Suprapubic skin (tissue), 3 donors: ENCODE results near the gene ZNF830.

ENCODE experiments used
- EP300 ChIP-seq: sonication (generic); formaldehyde crosslinking; IDR thresholded peaks from one replicate; pipeline ENCODE4 v1.6.1; 2017; ENCODE audit warnings: antibody characterized with exemption
- TF ChIP-seq, protein P1 (sequence below), 2 donors: fragments of 200-600 bp in 1 of 2; fragments of 450-650 bp in 1 of 2; sonication (generic) in 1 of 2; IDR thresholded peaks; one replicate each; pipeline ENCODE4 v1.5.1; 2016 to 2019; ENCODE audit warnings: antibody characterized with exemption in 2 of 2, mild to moderate bottlenecking in 1 of 2, moderate library complexity in 1 of 2

DNA sequence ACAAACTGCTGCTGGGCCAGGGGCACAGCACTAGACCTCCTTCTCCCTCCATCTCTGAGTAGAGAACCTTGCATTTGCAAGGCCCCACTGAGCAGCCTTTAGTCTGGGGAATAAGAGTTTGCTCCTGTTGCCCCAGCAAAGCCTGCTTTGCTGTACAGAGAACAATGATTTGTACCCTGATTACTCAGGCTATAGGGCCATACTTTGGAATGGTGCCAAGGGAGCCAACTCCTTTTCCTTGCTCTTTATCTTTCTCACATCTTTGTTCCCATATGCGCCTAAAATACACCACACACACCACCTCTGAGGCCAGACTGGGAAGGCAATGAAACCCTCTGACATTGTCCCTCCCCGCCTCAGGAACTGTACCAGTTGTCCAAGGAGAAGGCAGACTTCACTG is 40.2 kb downstream of the ZNF830 start:
- TF ChIP-seq, protein P1, sequence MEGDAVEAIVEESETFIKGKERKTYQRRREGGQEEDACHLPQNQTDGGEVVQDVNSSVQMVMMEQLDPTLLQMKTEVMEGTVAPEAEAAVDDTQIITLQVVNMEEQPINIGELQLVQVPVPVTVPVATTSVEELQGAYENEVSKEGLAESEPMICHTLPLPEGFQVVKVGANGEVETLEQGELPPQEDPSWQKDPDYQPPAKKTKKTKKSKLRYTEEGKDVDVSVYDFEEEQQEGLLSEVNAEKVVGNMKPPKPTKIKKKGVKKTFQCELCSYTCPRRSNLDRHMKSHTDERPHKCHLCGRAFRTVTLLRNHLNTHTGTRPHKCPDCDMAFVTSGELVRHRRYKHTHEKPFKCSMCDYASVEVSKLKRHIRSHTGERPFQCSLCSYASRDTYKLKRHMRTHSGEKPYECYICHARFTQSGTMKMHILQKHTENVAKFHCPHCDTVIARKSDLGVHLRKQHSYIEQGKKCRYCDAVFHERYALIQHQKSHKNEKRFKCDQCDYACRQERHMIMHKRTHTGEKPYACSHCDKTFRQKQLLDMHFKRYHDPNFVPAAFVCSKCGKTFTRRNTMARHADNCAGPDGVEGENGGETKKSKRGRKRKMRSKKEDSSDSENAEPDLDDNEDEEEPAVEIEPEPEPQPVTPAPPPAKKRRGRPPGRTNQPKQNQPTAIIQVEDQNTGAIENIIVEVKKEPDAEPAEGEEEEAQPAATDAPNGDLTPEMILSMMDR (IDR thresholded peaks at IDR 0.05), result no peak
- no peak for TF ChIP-seq EP300
